Uterus (tissue), 4 donors: ENCODE measurements around the gene DNPEP. TPM values are rescaled to one million over a fixed set of nuclear protein-coding genes. Genes with fewer than 3 reads are reported as not detected.

Experiments
- DNase-seq, 2 donors: peaks; one replicate each; pipeline ENCODE4 v3.0.0-alpha.2; 2019 to 2020
- H3K27ac ChIP-seq, 2 donors: fragments of 200-600 bp; sonication (generic); 1 replicate in 1 of 2; 2 replicates in 1 of 2; pipeline ENCODE4 v1.5.1; 2016 to 2018
- H3K27me3 ChIP-seq, 2 donors: fragments of 200-600 bp; sonication (generic); one replicate each; pipeline ENCODE4 v1.5.1; 2018 to 2019; ENCODE audit warnings: control low read depth in 1 of 2
- H3K36me3 ChIP-seq, 2 donors: fragments of 200-600 bp; sonication (generic); one replicate each; pipeline ENCODE4 v1.5.1; 2019; ENCODE audit warnings: control low read depth in 1 of 2
- H3K4me1 ChIP-seq, 2 donors: fragments of 200-600 bp; sonication (generic); one replicate each; pipeline ENCODE4 v1.5.1; 2018 to 2019; ENCODE audit warnings: control low read depth in 1 of 2
- H3K4me3 ChIP-seq, 2 donors: fragments of 200-600 bp; sonication (generic); 1 replicate in 1 of 2; 2 replicates in 1 of 2; pipeline ENCODE4 v1.5.1; 2018 to 2019; ENCODE audit warnings: mild to moderate bottlenecking in 1 of 2
- H3K9me3 ChIP-seq, 2 donors: fragments of 200-600 bp; sonication (generic); one replicate each; pipeline ENCODE4 v1.5.1; 2019; ENCODE audit warnings: control low read depth in 1 of 2
- POLR2A ChIP-seq, 2 donors: fragments of 450-650 bp; IDR thresholded peaks; one replicate each; pipeline ENCODE4 v1.6.1; 2016; ENCODE audit warnings: antibody characterized with exemption in 2 of 2, mild to moderate bottlenecking in 1 of 2, moderate library complexity in 1 of 2
- intact Hi-C: fragments of 100-400 bp; cut with DNase I; formaldehyde crosslinking; loops from one replicate; pipeline ENCODE4 v1.15.1; 2023; ENCODE audit warnings: low total_unique reads
- total RNA-seq, 4 donors: library from RNA; depleted of rRNA in 3 of 4; stranded (reverse); fragments of >200 nt in 3 of 4; gene quantifications; one replicate each; pipeline versions ENCODE4 v1.1.0 to v1.2.4, GENCODE V29; 2014 to 2023
- TF ChIP-seq, protein P1 (sequence below), 4 experiments: fragments of 200-600 bp in 2 of 4; fragments of 450-650 bp in 2 of 4; sonication (generic) in 2 of 4; IDR thresholded peaks; one replicate each; pipeline ENCODE4 v1.5.1; 2016 to 2019; ENCODE audit warnings: antibody characterized with exemption in 4 of 4, mild to moderate bottlenecking in 2 of 4, moderate library complexity in 1 of 4
- donor health status: DM: yes; HTN: yes; CAD: no.

The DNPEP gene
- total RNA-seq, 4 donors from 2014 or later, result 35.9 to 93.7 (median 47.5) TPM

DNA sequence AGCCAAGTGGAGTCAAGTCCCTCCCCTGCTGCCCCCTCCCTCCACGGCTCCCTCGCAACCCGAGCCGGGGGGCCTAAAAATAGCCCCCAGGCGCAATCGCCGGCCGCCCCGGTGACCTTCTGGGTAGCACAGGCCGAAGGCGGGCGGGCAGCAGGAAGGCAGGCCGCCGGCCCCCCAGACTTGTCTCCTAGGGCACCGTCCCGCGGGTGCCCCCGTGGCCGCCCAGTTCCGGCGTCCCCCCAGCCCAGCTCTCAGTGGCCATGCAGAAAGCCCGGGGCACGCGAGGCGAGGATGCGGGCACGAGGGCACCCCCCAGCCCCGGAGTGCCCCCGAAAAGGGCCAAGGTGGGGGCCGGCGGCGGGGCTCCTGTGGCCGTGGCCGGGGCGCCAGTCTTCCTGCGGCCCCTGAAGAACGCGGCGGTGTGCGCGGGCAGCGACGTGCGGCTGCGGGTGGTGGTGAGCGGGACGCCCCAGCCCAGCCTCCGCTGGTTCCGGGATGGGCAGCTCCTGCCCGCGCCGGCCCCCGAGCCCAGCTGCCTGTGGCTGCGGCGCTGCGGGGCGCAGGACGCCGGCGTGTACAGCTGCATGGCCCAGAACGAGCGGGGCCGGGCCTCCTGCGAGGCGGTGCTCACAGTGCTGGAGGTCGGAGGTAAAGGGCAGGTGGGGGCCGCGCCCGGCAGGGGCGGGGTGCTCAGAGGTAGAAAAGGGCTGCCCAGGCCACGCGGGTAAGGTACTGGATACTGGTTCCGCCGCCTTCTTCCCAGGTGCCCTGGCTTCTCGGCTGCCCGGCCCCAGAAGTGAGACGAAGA, 47.2 kb upstream of the DNPEP start, which contains the start of gene SPEG:
SPEG (plus strand) TSS at position 126 of the 808 bp plus-strand sequence; CDS start at position 261, 135 bp downstream.
- peak; percentile 31 to 34 for DNase-seq
- H3K36me3 ChIP-seq, result no peaks in the 10 kb centered on the region
- H3K4me3 ChIP-seq, result peak within 1 kb of the TSS; percentile 14 to 31
- H3K4me1 ChIP-seq, result peaks cover 0 to 10% of the 10 kb centered on the region in 2 donors
- no peaks in the 10 kb centered on the region for H3K27me3 ChIP-seq
- H3K9me3 ChIP-seq, result no peaks in the 10 kb centered on the region
- intact Hi-C loops, result no loop called here
- peak within 1 kb of the TSS; percentile 92 to 96 for H3K27ac ChIP-seq
- TF ChIP-seq POLR2A (IDR thresholded peaks at IDR 0.05), result peak in 1 of 2 donors; percentile 9
- TF ChIP-seq, protein P1, sequence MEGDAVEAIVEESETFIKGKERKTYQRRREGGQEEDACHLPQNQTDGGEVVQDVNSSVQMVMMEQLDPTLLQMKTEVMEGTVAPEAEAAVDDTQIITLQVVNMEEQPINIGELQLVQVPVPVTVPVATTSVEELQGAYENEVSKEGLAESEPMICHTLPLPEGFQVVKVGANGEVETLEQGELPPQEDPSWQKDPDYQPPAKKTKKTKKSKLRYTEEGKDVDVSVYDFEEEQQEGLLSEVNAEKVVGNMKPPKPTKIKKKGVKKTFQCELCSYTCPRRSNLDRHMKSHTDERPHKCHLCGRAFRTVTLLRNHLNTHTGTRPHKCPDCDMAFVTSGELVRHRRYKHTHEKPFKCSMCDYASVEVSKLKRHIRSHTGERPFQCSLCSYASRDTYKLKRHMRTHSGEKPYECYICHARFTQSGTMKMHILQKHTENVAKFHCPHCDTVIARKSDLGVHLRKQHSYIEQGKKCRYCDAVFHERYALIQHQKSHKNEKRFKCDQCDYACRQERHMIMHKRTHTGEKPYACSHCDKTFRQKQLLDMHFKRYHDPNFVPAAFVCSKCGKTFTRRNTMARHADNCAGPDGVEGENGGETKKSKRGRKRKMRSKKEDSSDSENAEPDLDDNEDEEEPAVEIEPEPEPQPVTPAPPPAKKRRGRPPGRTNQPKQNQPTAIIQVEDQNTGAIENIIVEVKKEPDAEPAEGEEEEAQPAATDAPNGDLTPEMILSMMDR (IDR thresholded peaks at IDR 0.05), result no peak

DNA sequence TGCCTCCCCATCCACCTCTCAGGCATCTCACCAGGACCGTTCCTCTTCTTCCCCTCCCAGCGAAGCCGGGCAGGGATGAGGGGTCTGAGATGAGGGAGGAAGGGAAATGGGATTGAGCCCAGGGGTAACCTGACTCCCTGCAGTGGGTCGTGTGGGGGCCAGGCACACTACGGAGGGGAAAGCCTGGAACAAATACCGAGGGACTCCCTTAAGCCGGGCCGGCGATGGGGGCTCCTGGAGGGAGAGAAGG, 46.7 kb upstream of the DNPEP start:
- DNase-seq, result peak in 1 of 2 donors; percentile 25
- no peak for TF ChIP-seq POLR2A (IDR thresholded peaks at IDR 0.05)
- TF ChIP-seq, protein P1 (IDR thresholded peaks at IDR 0.05), result no peak
- Histone ChIP-seq H3K4me3 (peak overlapping the region; percentile 14 to 31), H3K27ac (peak overlapping the region; percentile 92 to 96), H3K4me1 (peaks cover 0 to 10% of the 10 kb centered on the region in 2 donors), H3K27me3 (no peaks in the 10 kb centered on the region), H3K9me3 (no peaks in the 10 kb centered on the region), H3K36me3 (no peaks in the 10 kb centered on the region)
- intact Hi-C loops, result no loop called here

DNA sequence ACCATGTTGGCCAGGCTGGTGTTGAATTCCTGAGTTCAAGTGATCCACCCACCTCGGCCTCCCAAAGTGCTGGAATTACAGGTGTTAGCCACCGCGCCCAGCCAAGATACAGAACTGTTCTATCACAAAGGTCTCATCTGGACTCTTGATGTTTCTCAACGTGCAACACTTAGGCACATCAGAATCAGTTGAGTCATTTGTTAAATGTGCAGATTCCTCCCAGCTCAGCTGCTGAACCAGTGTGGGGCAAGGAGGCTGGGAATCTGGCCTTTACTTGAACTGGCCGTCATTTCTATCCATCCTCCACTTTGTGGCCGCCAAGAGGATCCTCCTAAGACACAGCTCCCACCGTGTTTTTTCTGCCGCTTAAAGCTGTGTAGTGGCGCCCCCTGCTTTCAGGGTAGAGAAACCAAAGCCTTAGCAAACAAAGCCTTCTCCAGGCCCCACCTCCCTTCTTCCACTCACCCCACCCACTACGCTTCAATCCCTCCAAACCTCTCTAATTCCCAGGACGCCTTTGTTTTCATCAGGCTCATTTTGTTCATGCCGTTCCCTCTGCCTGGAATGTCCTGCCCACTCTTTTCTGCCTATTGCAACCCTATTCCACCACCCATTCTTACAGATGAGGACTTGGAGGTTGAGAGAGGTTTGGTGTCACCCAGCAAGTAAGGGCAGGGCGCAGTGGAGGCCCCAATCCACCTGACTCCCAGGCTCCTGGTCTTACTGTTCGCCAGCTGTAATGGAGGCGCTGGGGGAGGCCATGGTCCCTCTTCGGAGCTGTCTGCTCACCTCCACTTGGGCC, 46.2 kb upstream of the DNPEP start:
- TF ChIP-seq, protein P1 (IDR thresholded peaks at IDR 0.05), result peak; percentile 43 to 65 (median 48)
- TF ChIP-seq POLR2A (IDR thresholded peaks at IDR 0.05), result peak; percentile 13 to 27
- peak in 1 of 2 donors; percentile 85 for DNase-seq
- Histone ChIP-seq H3K4me1 (peaks cover 0 to 10% of the 10 kb centered on the region in 2 donors), H3K27ac (peak overlapping the region; percentile 92 to 96), H3K36me3 (no peaks in the 10 kb centered on the region), H3K9me3 (no peaks in the 10 kb centered on the region), H3K4me3 (peak overlapping the region; percentile 14 to 31), H3K27me3 (no peaks in the 10 kb centered on the region)
- intact Hi-C loops, result no loop called here

DNA sequence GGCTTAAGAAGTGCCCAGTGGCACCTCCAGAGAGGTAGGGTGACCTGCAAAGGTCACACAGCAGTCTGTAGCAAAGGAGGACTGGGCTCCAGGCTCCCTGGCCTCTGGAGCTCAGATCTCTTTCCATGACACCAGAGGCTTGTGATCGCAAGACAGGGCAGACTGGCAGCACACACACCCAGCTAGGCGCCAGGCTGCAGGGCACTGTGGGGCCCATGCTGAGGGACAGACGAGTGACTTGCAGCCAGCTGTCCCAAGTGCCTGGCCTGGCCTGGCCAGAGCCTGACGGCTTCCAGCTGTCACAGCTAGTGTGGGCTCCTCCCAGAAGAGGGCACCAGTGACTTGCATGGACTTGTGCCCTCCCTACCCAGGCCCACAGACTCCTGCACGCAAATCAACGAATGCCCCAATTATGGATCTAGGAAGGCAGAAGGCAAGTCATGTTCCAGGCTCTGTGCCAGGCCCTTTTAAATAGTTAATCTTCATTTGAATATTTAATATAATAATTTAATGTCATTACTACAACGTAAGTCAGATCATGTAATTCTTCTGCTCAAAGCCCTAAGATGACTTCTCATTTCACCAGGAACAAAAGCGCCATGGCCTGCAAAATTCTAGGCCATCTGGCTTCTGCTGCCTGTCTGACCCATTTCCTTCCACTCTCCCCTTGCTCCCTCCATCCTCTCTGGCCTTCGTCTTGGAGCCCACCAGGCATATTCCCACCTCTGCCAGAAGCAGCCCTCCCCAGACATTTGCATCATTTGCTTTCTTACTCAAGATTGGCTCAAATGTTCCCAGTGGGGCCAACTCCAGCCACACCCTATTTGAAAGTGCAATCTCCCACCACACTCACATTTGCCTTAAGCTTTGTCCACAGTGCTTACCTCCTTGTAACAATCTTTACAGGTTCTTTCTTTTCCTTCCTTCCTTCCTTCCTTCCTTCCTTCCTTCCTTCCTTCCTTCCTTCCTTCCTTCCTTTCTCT, 43.2 kb upstream of the DNPEP start:
- Histone ChIP-seq H3K36me3 (no peaks in the 10 kb centered on the region), H3K27me3 (no peaks in the 10 kb centered on the region), H3K9me3 (no peaks in the 10 kb centered on the region), H3K27ac (peak overlapping the region; percentile 77 to 79), H3K4me3 (no peak overlapping the region), H3K4me1 (peaks cover 0 to 10% of the 10 kb centered on the region in 2 donors)
- intact Hi-C loops, result no loop called here
- TF ChIP-seq POLR2A (IDR thresholded peaks at IDR 0.05), result no peak
- TF ChIP-seq, protein P1 (IDR thresholded peaks at IDR 0.05), result peak; percentile 28 to 50 (median 36)
- peak in 1 of 2 donors; percentile 58 for DNase-seq
